Pons (tissue), 1 donor: ENCODE data around the gene EYS.
"Not testable (repeated sequence)": the region's sequence is repeated elsewhere in the genome, so short reads cannot be mapped to it uniquely, and the experiment has no call there.

Experiments used
- DNase-seq: peaks from one replicate; pipeline ENCODE4 v3.0.0-alpha.2; 2016; ENCODE audit warnings: low spot score

The EYS gene

GRCh38 chr6:64037427-64037826 lies 1669.6 kb downstream of the EYS start:
- DNase-seq, result no peak

GRCh38 chr6:64034910-64035655 lies 1671.9 kb downstream of the EYS start:
- DNase-seq, result no peak

GRCh38 chr6:64034291-64034690 lies 1672.7 kb downstream of the EYS start:
- no peak for DNase-seq

- not testable (repeated sequence) for DNase-seq
Measured at GRCh38 chr6:64030950-64031618, 1675.9 kb downstream of the EYS start.

GRCh38 chr6:64023693-64024092 lies 1683.3 kb downstream of the EYS start:
- DNase-seq, result no peak

- DNase-seq, result no peak
Measured at GRCh38 chr6:64014595-64014994, 1692.4 kb downstream of the EYS start.

- peak; percentile 15 for DNase-seq
Measured at GRCh38 chr6:64013011-64013410, 1694.0 kb downstream of the EYS start.

- peak; percentile 90 for DNase-seq
Measured at GRCh38 chr6:64012351-64013001, 1694.5 kb downstream of the EYS start.

GRCh38 chr6:64010666-64011065 lies 1696.4 kb downstream of the EYS start:
- no peak for DNase-seq

GRCh38 chr6:64010010-64010409 lies 1697.0 kb downstream of the EYS start:
- DNase-seq, result no peak

GRCh38 chr6:64006246-64006645 lies 1700.8 kb downstream of the EYS start:
- DNase-seq, result no peak

- DNase-seq, result no peak
Measured at GRCh38 chr6:64000818-64001491, 1706.1 kb downstream of the EYS start.

GRCh38 chr6:63999613-64000012 lies 1707.4 kb downstream of the EYS start:
- DNase-seq, result no peak

- DNase-seq, result no peak
Measured at GRCh38 chr6:63998991-63999390, 1708.0 kb downstream of the EYS start.

GRCh38 chr6:63997734-63998133 lies 1709.3 kb downstream of the EYS start:
- DNase-seq, result no peak

GRCh38 chr6:63997221-63997620 lies 1709.8 kb downstream of the EYS start:
- DNase-seq, result no peak

- DNase-seq, result no peak
Measured at GRCh38 chr6:63985223-63985622, 1721.8 kb downstream of the EYS start.

GRCh38 chr6:63975699-63976098 lies 1731.3 kb downstream of the EYS start:
- no peak for DNase-seq

- no peak for DNase-seq
Measured at GRCh38 chr6:63968650-63969049, 1738.4 kb downstream of the EYS start.

GRCh38 chr6:63964366-63964765 lies 1742.7 kb downstream of the EYS start:
- peak; percentile 30 for DNase-seq

GRCh38 chr6:63963769-63964315 lies 1743.2 kb downstream of the EYS start:
- DNase-seq, result peak; percentile 47

- DNase-seq, result not testable (repeated sequence)
Measured at GRCh38 chr6:63953336-63954021, 1753.5 kb downstream of the EYS start.
